HCT116 (cell line): ENCODE results near the gene DCTN1. TPM values are rescaled to one million over a fixed set of nuclear protein-coding genes. Genes with fewer than 3 reads are reported as not detected.

Experiments used
- ATAC-seq: fragments of 200-7000 bp; cut with Tn5 transposase; 2 replicates; pipeline ENCODE4 v1.9.1; 2020; ENCODE audit warnings: mild to moderate bottlenecking, moderate library complexity
- BruUV-seq: library from RNA; stranded (reverse); fragments of 400-500 nt; replicated peaks from 2 replicates; lab custom pipeline; 2021; lab: Mats Ljungman, UMichigan
- CTCF ChIA-PET: fragments of 300-600 bp; sonication (Branson Sonifier 250); formaldehyde crosslinking; loops from one replicate; lab custom pipeline; 2021; ENCODE audit warnings: antibody characterized with exemption; lab: Charles Lee
- POLR2A ChIA-PET: fragments of 300-600, 350-600 bp; sonication (Branson Sonifier 250); formaldehyde crosslinking; loops from one replicate; lab custom pipeline; 2021; ENCODE audit warnings: antibody characterized with exemption; lab: Charles Lee
- RAD21 ChIA-PET, 2 experiments: fragments of 300-600 bp; sonication (Branson Sonifier 250); formaldehyde crosslinking; loops; one replicate each; lab custom pipeline; 2023; ENCODE audit warnings: low total read pairs in 2 of 2; ENCODE audit not compliant: uncharacterized antibody in 2 of 2, unreplicated experiment in 2 of 2, low non-redundant PET in 1 of 2; lab: Charles Lee
- DNase-seq: peaks from one replicate; pipeline ENCODE4 v3.0.0-alpha.2; 2010; ENCODE audit warnings: low read depth, low spot score
- H2AFZ ChIP-seq: fragments of 200-600 bp; shearing (Covaris generic), sonication (generic); 2 replicates; pipeline ENCODE4 v1.6.1; 2017; ENCODE audit warnings: low read depth, mixed run types, mixed read lengths, antibody characterized with exemption, low read length; ENCODE audit not compliant: poor library complexity, severe bottlenecking
- H3K27ac ChIP-seq: 2 replicates; pipeline ENCODE4 v1.5.1; 2012; ENCODE audit warnings: low read depth, low read length
- H3K27me3 ChIP-seq: fragments of 200-600 bp; sonication (generic); 2 replicates; pipeline ENCODE4 v1.6.1; 2016; ENCODE audit warnings: mixed run types, low read length, mixed read lengths; ENCODE audit not compliant: insufficient read depth
- H3K36me3 ChIP-seq, 2 experiments: fragments of 200-500 bp in 1 of 2; fragments of 200-600 bp in 1 of 2; sonication (Bioruptor generic) in 1 of 2; sonication (generic) in 1 of 2; 2 replicates each; pipeline versions ENCODE4 v1.5.1 to v1.6.1; 2014 to 2016; ENCODE audit warnings: low read length in 2 of 2, inconsistent platforms in 1 of 2, mixed read lengths in 1 of 2, mixed run types in 1 of 2; ENCODE audit not compliant: insufficient read depth in 2 of 2, control insufficient read depth in 1 of 2
- H3K4me1 ChIP-seq, 2 experiments: fragments of 200-600 bp in 1 of 2; sonication (generic) in 1 of 2; 2 replicates each; pipeline versions ENCODE4 v1.5.1 to v1.6.1; 2012 to 2017; ENCODE audit warnings: low read length in 2 of 2, inconsistent platforms in 1 of 2, mild to moderate bottlenecking in 1 of 2, mixed read lengths in 1 of 2, mixed run types in 1 of 2, moderate library complexity in 1 of 2; ENCODE audit not compliant: insufficient read depth in 2 of 2, control insufficient read depth in 1 of 2
- H3K4me2 ChIP-seq: fragments of 200-600 bp; sonication (generic); 2 replicates; pipeline ENCODE4 v1.6.1; 2017; ENCODE audit warnings: mixed run types, low read length, mixed read lengths
- H3K4me3 ChIP-seq, 2 experiments: fragments of 200-600 bp in 1 of 2; sonication (generic) in 1 of 2; replicated peaks in 1 of 2; 2 replicates each; pipeline ENCODE4 v1.5.1; 2011 to 2016; ENCODE audit warnings: low read length in 2 of 2, control low read depth in 1 of 2, low read depth in 1 of 2, mild to moderate bottlenecking in 1 of 2, mixed read lengths in 1 of 2, mixed run types in 1 of 2
- H3K79me2 ChIP-seq: fragments of 200-600 bp; sonication (generic); 2 replicates; pipeline ENCODE4 v1.6.1; 2017; ENCODE audit warnings: mild to moderate bottlenecking, mixed run types, low read length, moderate library complexity, mixed read lengths; ENCODE audit not compliant: insufficient read depth
- H3K9ac ChIP-seq: fragments of 200-600 bp; sonication (generic); 2 replicates; pipeline ENCODE4 v1.6.1; 2016; ENCODE audit warnings: low read length, mixed read lengths
- H3K9me2 ChIP-seq: fragments of 200-600 bp; sonication (generic), shearing (Covaris generic); 2 replicates; pipeline ENCODE4 v1.6.1; 2017; ENCODE audit warnings: mixed run types, mild to moderate bottlenecking, moderate library complexity; ENCODE audit not compliant: insufficient read depth
- H3K9me3 ChIP-seq, 2 experiments: fragments of 200-500 bp in 1 of 2; fragments of 200-600 bp in 1 of 2; sonication (Bioruptor generic) in 1 of 2; sonication (generic) in 1 of 2; 2 replicates each; pipeline ENCODE4 v1.6.1; 2014 to 2017; ENCODE audit warnings: low read length in 2 of 2, mixed read lengths in 2 of 2, inconsistent platforms in 1 of 2, low read depth in 1 of 2, mild to moderate bottlenecking in 1 of 2, mixed run types in 1 of 2, moderate library complexity in 1 of 2; ENCODE audit not compliant: control insufficient read depth in 1 of 2, insufficient read depth in 1 of 2
- H4K20me1 ChIP-seq: fragments of 200-600 bp; sonication (generic), shearing (Covaris generic); 2 replicates; pipeline ENCODE4 v1.6.1; 2017; ENCODE audit warnings: mixed run types, mild to moderate bottlenecking, moderate library complexity; ENCODE audit not compliant: insufficient read depth
- ATF3 ChIP-seq: IDR thresholded peaks from 2 replicates; pipeline ENCODE4 v1.6.1; 2012
- CBX3 ChIP-seq: IDR thresholded peaks from 2 replicates; pipeline ENCODE4 v1.6.1; 2012; ENCODE audit warnings: low read depth
- EGR1 ChIP-seq: IDR thresholded peaks from 2 replicates; pipeline ENCODE4 v1.6.1; 2012; ENCODE audit warnings: low read depth
- EZH2 ChIP-seq: fragments of 200-600 bp; sonication (generic); IDR thresholded peaks from 2 replicates; pipeline ENCODE4 v1.6.1; 2017; ENCODE audit warnings: antibody characterized with exemption, mixed run types
- FOSL1 ChIP-seq: IDR thresholded peaks from 2 replicates; pipeline ENCODE4 v1.6.1; 2012; ENCODE audit warnings: low read depth
- JUND ChIP-seq: IDR thresholded peaks from 2 replicates; pipeline ENCODE4 v1.6.1; 2012
- MAX ChIP-seq: IDR thresholded peaks from 2 replicates; pipeline ENCODE4 v1.6.1; 2012
- POLR2A ChIP-seq: IDR thresholded peaks from 2 replicates; pipeline ENCODE4 v1.7.0; 2011; ENCODE audit warnings: borderline replicate concordance; ENCODE audit not compliant: insufficient read depth, insufficient read length; ENCODE audit errors: extremely low read depth
- POLR2AphosphoS5 ChIP-seq: IDR thresholded peaks from 2 replicates; pipeline ENCODE4 v1.6.1; 2011; ENCODE audit warnings: mild to moderate bottlenecking, low read depth, low read length, moderate library complexity
- RAD21 ChIP-seq: IDR thresholded peaks from 2 replicates; pipeline ENCODE4 v1.6.1; 2012; ENCODE audit warnings: low read depth, mild to moderate bottlenecking
- REST ChIP-seq: IDR thresholded peaks from 2 replicates; pipeline ENCODE4 v1.6.1; 2012; ENCODE audit warnings: low read depth
- SP1 ChIP-seq: IDR thresholded peaks from 2 replicates; pipeline ENCODE4 v1.6.1; 2012; ENCODE audit warnings: low read depth
- SRF ChIP-seq: IDR thresholded peaks from 2 replicates; pipeline ENCODE4 v1.6.1; 2012; ENCODE audit warnings: low read depth
- YY1 ChIP-seq: IDR thresholded peaks from 2 replicates; pipeline ENCODE4 v1.6.1; 2011; ENCODE audit warnings: low read length, low read depth, moderate library complexity, mild to moderate bottlenecking; ENCODE audit not compliant: insufficient replicate concordance; ENCODE audit errors: extremely low read depth
- ZBTB33 ChIP-seq: IDR thresholded peaks from 2 replicates; pipeline ENCODE4 v1.6.1; 2011; ENCODE audit warnings: mild to moderate bottlenecking, low read length, moderate library complexity; ENCODE audit not compliant: insufficient replicate concordance; ENCODE audit errors: extremely low read depth
- ZFX ChIP-seq: fragments of 450-650 bp; IDR thresholded peaks from 2 replicates; pipeline ENCODE4 v1.6.1; 2017
- intact Hi-C: fragments of 100-400 bp; cut with micrococcal nuclease; formaldehyde crosslinking; loops from 2 replicates; pipeline ENCODE4 v1.10.0; 2022
- total RNA-seq: library from RNA; stranded (reverse); gene quantifications from one replicate; pipeline ENCODE4 v1.2.1, GENCODE V29; 2021; ENCODE audit not compliant: unreplicated experiment

The DCTN1 gene
- total RNA-seq, 1 experiment from 2014 or later: 129 TPM

GRCh38 chr2:74313497-74313896 is 66.6 kb downstream of the DCTN1 start:
- H2AFZ ChIP-seq: no peak overlapping the region
- intact Hi-C loops: no loop called here
- no peaks in the 10 kb centered on the region for H3K4me1 ChIP-seq
- no peak overlapping the region for H3K27ac ChIP-seq
- no peak for ATAC-seq
- no peaks in the 10 kb centered on the region for H3K79me2 ChIP-seq
- H3K36me3 ChIP-seq: no peaks in the 10 kb centered on the region
- no TSS peak for BruUV-seq
- no peaks in the 10 kb centered on the region for H3K9me2 ChIP-seq
- no peak for DNase-seq
- H4K20me1 ChIP-seq: no peaks in the 10 kb centered on the region
- no peaks in the 10 kb centered on the region for H3K27me3 ChIP-seq
- POLR2A ChIA-PET: no interaction called here
- no peak overlapping the region for H3K4me2 ChIP-seq
- no peaks in the 10 kb centered on the region for H3K9me3 ChIP-seq
- TF ChIP-seq ZFX (no peak), RAD21 (no peak), POLR2A (no peak), JUND (no peak), REST (no peak), CBX3 (no peak), YY1 (no peak), EGR1 (no peak), ATF3 (no peak), MAX (no peak), SP1 (no peak), EZH2 (no peak), POLR2AphosphoS5 (no peak), SRF (no peak), FOSL1 (no peak), ZBTB33 (no peak)
- TF ChIP-seq, all 23 proteins: peak for 0
- CTCF ChIA-PET: interaction anchor here (1.0 kb wide), 1 partner anchor 21 kb away, joined by 3 read pairs; no protein-coding TSS in a partner anchor
- RAD21 ChIA-PET: no interaction called here
- Histone ChIP-seq H3K4me3 (no peak overlapping the region), H3K9ac (no peak overlapping the region)
